HepG2 (cell line): ENCODE results near the gene GLI3. TPM values are rescaled to one million over a fixed set of nuclear protein-coding genes. Genes with fewer than 3 reads are reported as not detected.

Experiments used
- ATAC-seq: fragments of 200-7000 bp; cut with Tn5 transposase; 3 replicates; pipeline ENCODE4 v1.9.1; 2020; ENCODE audit warnings: mild to moderate bottlenecking, moderate library complexity
- BruUV-seq: library from RNA; stranded (reverse); fragments of 400-500 nt; replicated peaks from 2 replicates; lab custom pipeline; 2021; lab: Mats Ljungman, UMichigan
- CTCF ChIA-PET: fragments of 300-600 bp; formaldehyde crosslinking; extraction: SDS; loops from one replicate; lab custom pipeline; 2021; ENCODE audit warnings: low total read pairs, inconsistent platforms, low intra/inter-chr PET ratio; lab: Yijun Ruan, JAX
- POLR2A ChIA-PET: fragments of 350-600 bp; sonication (Branson Sonifier 250); formaldehyde crosslinking; loops from one replicate; lab custom pipeline; 2020; ENCODE audit warnings: antibody characterized with exemption, inconsistent platforms; lab: Yijun Ruan, JAX
- DNase-seq: peaks from one replicate; pipeline ENCODE4 v3.0.0-alpha.2; 2015; ENCODE audit warnings: low spot score
- FAIRE-seq: peaks from 3 replicates; lab custom pipeline; 2011; peaks lifted over from hg19 to GRCh38; lab: Jason Lieb, UNC
- H2AFZ ChIP-seq: one replicate; pipeline ENCODE4 v1.6.1; 2011; ENCODE audit warnings: low read length, inconsistent platforms
- H3K27ac ChIP-seq: fragments of 300-600 bp; 3 replicates; pipeline ENCODE4 v1.8.0; 2011; ENCODE audit warnings: mixed run types, mild to moderate bottlenecking, mixed read lengths, low read length, inconsistent platforms; ENCODE audit not compliant: insufficient read depth; ENCODE audit errors: extremely low read length
- H3K27me3 ChIP-seq, 2 experiments: fragments of 200-600 bp in 1 of 2; 2 replicates in 1 of 2; 3 replicates in 1 of 2; pipeline versions ENCODE4 v1.6.0 to v1.8.0; 2011; ENCODE audit warnings: low read length in 2 of 2, mild to moderate bottlenecking in 2 of 2, moderate library complexity in 2 of 2, inconsistent platforms in 1 of 2; ENCODE audit not compliant: insufficient read depth in 2 of 2, control insufficient read depth in 1 of 2
- H3K36me3 ChIP-seq, 2 experiments: fragments of 200-600 bp in 1 of 2; replicated peaks in 1 of 2; 2 replicates in 1 of 2; 3 replicates in 1 of 2; pipeline versions ENCODE4 v1.5.1 to v1.8.0; 2011; ENCODE audit warnings: low read length in 2 of 2, inconsistent platforms in 1 of 2; ENCODE audit not compliant: insufficient read depth in 2 of 2, control insufficient read depth in 1 of 2
- H3K4me1 ChIP-seq: 2 replicates; pipeline ENCODE4 v1.5.1; 2012; ENCODE audit warnings: low read length, inconsistent platforms; ENCODE audit not compliant: insufficient read depth
- H3K4me2 ChIP-seq: 2 replicates; pipeline ENCODE4 v1.6.0; 2011; ENCODE audit warnings: low read depth, low read length, inconsistent platforms
- H3K4me3 ChIP-seq, 3 experiments: fragments of 200-600 bp in 1 of 3; sonication (generic), shearing (Covaris generic) in 1 of 3; replicated peaks in 1 of 3; 2 replicates each; pipeline ENCODE4 v1.5.1; 2011 to 2016; ENCODE audit warnings: low read length in 3 of 3, inconsistent platforms in 2 of 3, low read depth in 2 of 3, mild to moderate bottlenecking in 2 of 3, control low read depth in 1 of 3, mixed read lengths in 1 of 3; ENCODE audit not compliant: insufficient read depth in 1 of 3
- H3K79me2 ChIP-seq: one replicate; pipeline ENCODE4 v1.6.1; 2011; ENCODE audit warnings: low read length, inconsistent platforms; ENCODE audit not compliant: insufficient read depth
- H3K9ac ChIP-seq: 2 replicates; pipeline ENCODE4 v1.6.0; 2011; ENCODE audit warnings: mild to moderate bottlenecking, low read depth, low read length, inconsistent platforms; ENCODE audit not compliant: insufficient read depth
- H3K9me3 ChIP-seq: 2 replicates; pipeline ENCODE4 v1.5.1; 2012; ENCODE audit warnings: mild to moderate bottlenecking, low read length
- H4K20me1 ChIP-seq: 2 replicates; pipeline ENCODE4 v1.6.0; 2011; ENCODE audit warnings: inconsistent platforms, mild to moderate bottlenecking, low read length, moderate library complexity; ENCODE audit not compliant: insufficient read depth
- FOXP1 ChIP-seq, 2 experiments: fragments of 450-650 bp in 1 of 2; IDR thresholded peaks; 2 replicates each; pipeline ENCODE4 v1.6.1; 2017 to 2018; ENCODE audit warnings: antibody characterized with exemption in 1 of 2
- NFATC3 ChIP-seq: sonication (generic); formaldehyde crosslinking; IDR thresholded peaks from 2 replicates; pipeline ENCODE4 v1.5.1; 2020; ENCODE audit warnings: mild to moderate bottlenecking, missing genetic modification reagents
- PAXIP1 ChIP-seq: sonication (generic); formaldehyde crosslinking; conservative IDR thresholded peaks from 2 replicates; pipeline ENCODE4 v1.4.0; 2020; ENCODE audit warnings: mild to moderate bottlenecking, missing genetic modification reagents, moderate library complexity
- ZNF20 ChIP-seq: sonication (generic); formaldehyde crosslinking; IDR thresholded peaks from 2 replicates; pipeline ENCODE4 v1.4.0; 2020; ENCODE audit warnings: mild to moderate bottlenecking, moderate library complexity, missing genetic modification reagents
- ZNF691 ChIP-seq: sonication (generic); formaldehyde crosslinking; IDR thresholded peaks from 2 replicates; pipeline ENCODE4 v1.4.0; 2020; ENCODE audit warnings: missing genetic modification reagents, low read depth, mild to moderate bottlenecking, borderline replicate concordance
- WGBS: methylation state at CpG from one replicate; pipeline ENCODE4 v1.1.6; 2017; ENCODE audit warnings: low lambda C conversion rate; 5-methylcytosine and 5-hydroxymethylcytosine counted together
- in situ Hi-C: cut with HindIII; loops from 2 replicates; pipeline ENCODE4 v1.10.0; 2017; ENCODE audit warnings: low pct_unique_long_range_greater_than_20kb; ENCODE audit not compliant: extremely low pct_ligation_motif_present
- intact Hi-C: fragments of 100-400 bp; cut with micrococcal nuclease; formaldehyde crosslinking; loops from one replicate; pipeline ENCODE4 v1.10.0; 2022; ENCODE audit not compliant: unreplicated experiment
- polyA plus RNA-seq, 8 experiments: library from polyadenylated mRNA; depleted of rRNA in 3 of 8; stranded (reverse) in 7 of 8; unstranded in 1 of 8; fragments of >200 nt; fragmentation: Illumina TruSeq in 4 of 8; extraction: Trizol in 4 of 8; gene quantifications; 2 replicates each; pipeline versions ENCODE4 v1.2.1 to v1.2.3, GENCODE V29; 2011 to 2016; ENCODE audit warnings: low read depth in 4 of 8, missing spikeins in 1 of 8, mixed read lengths in 1 of 8; ENCODE audit not compliant: insufficient read depth in 1 of 8
- total RNA-seq, 5 experiments: library from RNA; depleted of rRNA; stranded (reverse); fragments of >200 nt; fragmentation: Illumina TruSeq; extraction: Trizol; gene quantifications; 2 replicates each; pipeline ENCODE4 v1.2.3, GENCODE V29; 2016; ENCODE audit warnings: low read depth in 1 of 5

GLI3 gene
- total and polyA plus RNA-seq, 2 of the 13 experiments (the other 11 are each of a cell fraction or from before 2014, with no cell fraction given): not detected

GRCh38 chr7:42024537-42024936 lies 212.5 kb downstream of the GLI3 start:
- Histone ChIP-seq H3K27me3 (peaks cover 0 to 45% of the 10 kb centered on the region in 2 experiments; a peak in 3 of 5 replicates), H3K4me1 (no peaks in the 10 kb centered on the region), H3K4me2 (no peak overlapping the region), H3K9ac (no peak overlapping the region), H3K4me3 (no peak overlapping the region), H3K79me2 (no peaks in the 10 kb centered on the region), H3K36me3 (no peaks in the 10 kb centered on the region), H2AFZ (no peak overlapping the region), H3K9me3 (no peaks in the 10 kb centered on the region)
- BruUV-seq: no TSS peak
- CTCF ChIA-PET: no interaction called here
- DNase-seq: no peak
- intact Hi-C loops: no loop called here
- WGBS: 24% methylated on average over 4 of the region's 4 CpGs
- in situ Hi-C loops: no loop called here
- no peak for ATAC-seq
- no peak for FAIRE-seq
- no peak for TF ChIP-seq PAXIP1
- no peak for TF ChIP-seq ZNF691 (CRISPR knock-in tag)
- TF ChIP-seq FOXP1 (IDR thresholded peaks at IDR 0.05): no peak
- TF ChIP-seq FOXP1 (CRISPR knock-in tag; IDR thresholded peaks at IDR 0.05): no peak
- no peak for TF ChIP-seq NFATC3 (CRISPR knock-in tag)
- TF ChIP-seq ZNF20 (CRISPR knock-in tag): no peak
- TF ChIP-seq, all 625 proteins: peak for 0
- H3K27ac ChIP-seq: no peak overlapping the region
- no peaks in the 10 kb centered on the region for H4K20me1 ChIP-seq
- POLR2A ChIA-PET: no interaction called here
